ENCODE data around the gene NELL1.
"Not testable (repeated sequence)": the region's sequence is repeated elsewhere in the genome, so short reads cannot be mapped to it uniquely, and the experiment has no call there.

Gene NELL1

GRCh38 chr11:21122523-21122922 is 453.1 kb downstream of the NELL1 start:
- DNase-seq: no peak

- no peak for DNase-seq
These were observed 462.8 kb downstream of the NELL1 start for GRCh38 chr11:21132146-21132720.

- no peak for DNase-seq
These were observed 463.9 kb downstream of the NELL1 start for GRCh38 chr11:21133244-21133643.

GRCh38 chr11:21133722-21134121 is 464.3 kb downstream of the NELL1 start:
- DNase-seq: no peak

GRCh38 chr11:21137803-21138202 is 468.4 kb downstream of the NELL1 start:
- no peak for DNase-seq

- DNase-seq: not testable (repeated sequence)
These were observed 472.2 kb downstream of the NELL1 start for GRCh38 chr11:21141557-21141956.

- DNase-seq: peak in 1 of 2 donors; percentile 6
These were observed 472.6 kb downstream of the NELL1 start for GRCh38 chr11:21142007-21142406.

GRCh38 chr11:21144531-21144930 is 475.1 kb downstream of the NELL1 start:
- no peak for DNase-seq

- no peak for DNase-seq
These were observed 479.0 kb downstream of the NELL1 start for GRCh38 chr11:21148376-21148775.

GRCh38 chr11:21160140-21160539 is 490.8 kb downstream of the NELL1 start:
- DNase-seq: no peak

GRCh38 chr11:21169639-21170038 is 500.3 kb downstream of the NELL1 start:
- no peak for DNase-seq

GRCh38 chr11:21173476-21173875 is 504.1 kb downstream of the NELL1 start:
- DNase-seq: no peak

GRCh38 chr11:21174781-21175180 is 505.4 kb downstream of the NELL1 start:
- DNase-seq: no peak

- no peak for DNase-seq
These were observed 508.0 kb downstream of the NELL1 start for GRCh38 chr11:21177379-21177778.

- DNase-seq: no peak
These were observed 510.4 kb downstream of the NELL1 start for GRCh38 chr11:21179770-21180169.

- no peak for DNase-seq
These were observed 510.8 kb downstream of the NELL1 start for GRCh38 chr11:21180182-21180581.

GRCh38 chr11:21185959-21186358 is 516.6 kb downstream of the NELL1 start:
- no peak for DNase-seq

GRCh38 chr11:21190181-21190580 is 520.8 kb downstream of the NELL1 start:
- no peak for DNase-seq

GRCh38 chr11:21195995-21196394 is 526.6 kb downstream of the NELL1 start:
- no peak for DNase-seq

- DNase-seq: no peak
These were observed 529.1 kb downstream of the NELL1 start for GRCh38 chr11:21198498-21198897.

GRCh38 chr11:21205205-21205604 is 535.8 kb downstream of the NELL1 start:
- DNase-seq: no peak

- no peak for DNase-seq
These were observed 556.5 kb downstream of the NELL1 start for GRCh38 chr11:21225860-21226259.

- no peak for DNase-seq
These were observed 559.8 kb downstream of the NELL1 start for GRCh38 chr11:21229224-21229623.

GRCh38 chr11:21250196-21250595 is 580.8 kb downstream of the NELL1 start:
- no peak for DNase-seq

GRCh38 chr11:21254055-21254454 is 584.7 kb downstream of the NELL1 start:
- no peak for DNase-seq

GRCh38 chr11:21254790-21255189 is 585.4 kb downstream of the NELL1 start:
- no peak for DNase-seq
